NT2/D1 (cell line): Measurements from ENCODE around the gene AMTN.

Experiments
- SUZ12 ChIP-seq: IDR thresholded peaks from 2 replicates; pipeline ENCODE4 v1.6.1; 2011; ENCODE audit not compliant: insufficient read length, insufficient read depth; ENCODE audit errors: extremely low read depth
- YY1 ChIP-seq: IDR thresholded peaks from 2 replicates; pipeline ENCODE4 v1.6.1; 2011; ENCODE audit not compliant: insufficient read length, insufficient read depth
- ZNF274 ChIP-seq: IDR thresholded peaks from 2 replicates; pipeline ENCODE4 v1.6.1; 2011; ENCODE audit warnings: mild to moderate bottlenecking, low read depth, low read length

GRCh38 chr4:70515367-70516250, 2.8 kb upstream of the AMTN start:
- no peak for TF ChIP-seq YY1
- no peak for TF ChIP-seq ZNF274
- TF ChIP-seq SUZ12 = no peak
